K562 (cell line): Measurements from ENCODE around the gene LHX3. TPM values are rescaled to one million over a fixed set of nuclear protein-coding genes. Genes with fewer than 3 reads are reported as not detected.

Experiments used
- CHD7 ChIP-seq: fragments of 200-600 bp; sonication (generic); IDR thresholded peaks from one replicate; pipeline ENCODE4 v1.6.1; 2012; ENCODE audit warnings: mild to moderate bottlenecking, low read depth, low read length, inconsistent platforms
- DPF2 ChIP-seq: fragments of 450-650 bp; IDR thresholded peaks from 2 replicates; pipeline ENCODE4 v1.6.1; 2016
- ILK ChIP-seq: fragments of 450-650 bp; IDR thresholded peaks from 2 replicates; pipeline ENCODE4 v1.6.1; 2016; ENCODE audit warnings: missing genetic modification characterization, low read depth, mild to moderate bottlenecking, missing compliant biosample characterization, moderate library complexity, borderline replicate concordance
- NFIX ChIP-seq: fragments of 250-450 bp; sonication (Bioruptor Pico); IDR thresholded peaks from 2 replicates; pipeline ENCODE4 v1.4.0; 2020; ENCODE audit warnings: low read depth, mild to moderate bottlenecking, moderate library complexity
- POLR2H ChIP-seq: IDR thresholded peaks from 2 replicates; pipeline ENCODE4 v1.6.1; 2016; ENCODE audit warnings: missing genetic modification characterization, low read depth, mild to moderate bottlenecking, control low read depth, missing compliant biosample characterization, moderate library complexity
- SMARCC2 ChIP-seq: fragments of 450-650 bp; IDR thresholded peaks from 2 replicates; pipeline ENCODE4 v1.6.1; 2017; ENCODE audit warnings: antibody characterized with exemption, moderate library complexity, mild to moderate bottlenecking, low read depth
- U2AF2 ChIP-seq: fragments of 200-400 bp; formaldehyde crosslinking; optimal IDR thresholded peaks from 2 replicates; pipeline ENCODE3; 2017; ENCODE audit warnings: low read depth, mild to moderate bottlenecking, low read length
- ZBTB7A ChIP-seq: IDR thresholded peaks from 2 replicates; pipeline ENCODE4 v1.6.1; 2011; ENCODE audit warnings: low read depth, mild to moderate bottlenecking, low read length, moderate library complexity, borderline replicate concordance; ENCODE audit not compliant: control insufficient read depth
- ZBTB8A ChIP-seq: fragments of 450-650 bp; IDR thresholded peaks from 2 replicates; pipeline ENCODE4 v1.6.1; 2018; ENCODE audit warnings: mild to moderate bottlenecking, moderate library complexity; ENCODE audit not compliant: partially characterized antibody
- ZNF3 ChIP-seq: fragments of 250-450 bp; sonication (Bioruptor Pico); IDR thresholded peaks from 2 replicates; pipeline ENCODE4 v1.5.0; 2021; ENCODE audit warnings: mild to moderate bottlenecking, moderate library complexity
- polyA plus RNA-seq, 8 experiments: library from polyadenylated mRNA; depleted of rRNA in 4 of 8; stranded (reverse) in 5 of 8; unstranded in 3 of 8; fragments of >200 nt; fragmentation: Nextera tagmentation in 2 of 8; fragmentation: Illumina TruSeq in 1 of 8; extraction: Ambion mirVana in 2 of 8; extraction: Trizol in 1 of 8; gene quantifications; 2 replicates each; pipeline versions ENCODE4 v1.2.1 to v1.2.3, GENCODE V29; 2011 to 2014; ENCODE audit warnings: inconsistent platforms in 1 of 8, missing spikeins in 1 of 8
- total RNA-seq, 7 experiments: library from RNA; depleted of rRNA in 6 of 7; stranded (reverse); fragments of >200 nt in 6 of 7; fragmentation: Illumina TruSeq in 2 of 7; extraction: Trizol in 2 of 7; gene quantifications; 2 replicates each; pipeline versions ENCODE4 v1.2.1 to v1.2.3, GENCODE V29; 2011 to 2021; ENCODE audit warnings: low replicate concordance in 1 of 7

The LHX3 gene
- total and polyA plus RNA-seq, 9 of the 15 experiments (the other 6 are each of a cell fraction or from before 2014, with no cell fraction given): 0.09 TPM; not detected in 8

- no peak for TF ChIP-seq CHD7
- no peak for TF ChIP-seq ZNF3 (CRISPR knock-in tag)
- no peak for TF ChIP-seq DPF2
- no peak for TF ChIP-seq ILK
- TF ChIP-seq NFIX: no peak
- TF ChIP-seq ZBTB7A: no peak
- no peak for TF ChIP-seq ZBTB8A
- no peak for TF ChIP-seq SMARCC2
- no peak for TF ChIP-seq U2AF2
- TF ChIP-seq POLR2H (tag): no peak
These were observed 17.7 kb downstream of the LHX3 start (continued) for GRCh38 chr9:136187197-136187596.
